Retinal pigment epithelial cell (primary cell): ENCODE measurements around the gene ZBTB12.

Experiments
- DNase-seq: peaks from one replicate; pipeline ENCODE4 v3.0.0-alpha.2; 2010; ENCODE audit warnings: low read depth
- H3K4me3 ChIP-seq: 2 replicates; pipeline ENCODE4 v1.5.1; 2011; ENCODE audit warnings: mild to moderate bottlenecking, low read length, control low read depth, moderate library complexity
- TF ChIP-seq, protein P1 (sequence below): conservative IDR thresholded peaks from 2 replicates; pipeline ENCODE4 v1.5.1; 2011; ENCODE audit warnings: low read depth, low read length, control low read depth, inconsistent platforms

The ZBTB12 gene

DNA sequence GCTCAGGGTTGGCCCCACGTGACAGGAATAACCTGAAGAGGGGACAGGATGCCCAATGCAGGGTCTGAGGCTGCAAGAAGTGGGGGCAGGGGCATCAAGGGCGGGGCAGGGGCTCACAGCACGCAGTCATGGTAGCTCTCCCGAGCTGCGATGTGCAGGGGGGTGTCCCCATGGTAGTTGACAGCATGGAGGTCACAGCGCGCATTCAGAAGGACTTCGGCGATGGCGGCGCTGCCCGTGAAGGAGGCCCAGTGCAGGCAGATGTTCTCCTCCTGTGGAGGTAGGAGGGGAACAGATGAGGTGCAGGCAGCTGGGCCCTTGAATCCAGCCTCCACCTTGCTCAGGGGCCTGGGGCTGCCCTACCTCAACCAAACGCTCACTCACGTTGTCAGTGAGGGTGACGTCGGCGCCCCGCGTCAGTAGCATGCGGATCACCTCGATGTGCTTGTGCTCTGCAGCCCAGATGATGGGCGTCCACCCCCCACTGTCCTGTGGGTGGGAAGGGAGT, 17.3 kb downstream of the ZBTB12 start:
- no peak overlapping the region for H3K4me3 ChIP-seq
- TF ChIP-seq, protein P1, sequence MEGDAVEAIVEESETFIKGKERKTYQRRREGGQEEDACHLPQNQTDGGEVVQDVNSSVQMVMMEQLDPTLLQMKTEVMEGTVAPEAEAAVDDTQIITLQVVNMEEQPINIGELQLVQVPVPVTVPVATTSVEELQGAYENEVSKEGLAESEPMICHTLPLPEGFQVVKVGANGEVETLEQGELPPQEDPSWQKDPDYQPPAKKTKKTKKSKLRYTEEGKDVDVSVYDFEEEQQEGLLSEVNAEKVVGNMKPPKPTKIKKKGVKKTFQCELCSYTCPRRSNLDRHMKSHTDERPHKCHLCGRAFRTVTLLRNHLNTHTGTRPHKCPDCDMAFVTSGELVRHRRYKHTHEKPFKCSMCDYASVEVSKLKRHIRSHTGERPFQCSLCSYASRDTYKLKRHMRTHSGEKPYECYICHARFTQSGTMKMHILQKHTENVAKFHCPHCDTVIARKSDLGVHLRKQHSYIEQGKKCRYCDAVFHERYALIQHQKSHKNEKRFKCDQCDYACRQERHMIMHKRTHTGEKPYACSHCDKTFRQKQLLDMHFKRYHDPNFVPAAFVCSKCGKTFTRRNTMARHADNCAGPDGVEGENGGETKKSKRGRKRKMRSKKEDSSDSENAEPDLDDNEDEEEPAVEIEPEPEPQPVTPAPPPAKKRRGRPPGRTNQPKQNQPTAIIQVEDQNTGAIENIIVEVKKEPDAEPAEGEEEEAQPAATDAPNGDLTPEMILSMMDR, result no peak

DNA sequence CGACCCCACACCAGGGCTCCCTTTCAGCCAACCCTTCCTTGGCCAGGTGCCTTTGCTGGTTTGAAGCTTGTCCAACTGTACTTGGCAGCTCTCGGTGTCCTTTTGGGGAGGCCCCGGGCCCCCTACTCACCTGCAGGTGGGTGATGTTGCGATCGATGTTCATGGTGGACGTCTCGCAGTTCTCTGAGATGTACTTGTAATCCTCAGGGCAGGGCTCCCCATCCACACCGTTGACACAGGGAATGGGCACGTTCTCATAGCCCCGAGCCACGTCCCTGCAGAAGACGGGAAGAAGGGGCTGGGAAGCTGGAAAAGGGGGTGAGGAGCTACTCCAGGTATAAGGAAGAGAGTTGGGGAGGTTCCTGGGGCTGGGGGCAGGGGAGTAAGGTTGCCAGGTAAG, 18.2 kb downstream of the ZBTB12 start:
- TF ChIP-seq, protein P1, result no peak

More for the DNA sequence above, 17.3 kb downstream of the ZBTB12 start:
- no peak for DNase-seq

GRCh38 chr6:31882344-31882743, 19.5 kb downstream of the ZBTB12 start:
- H3K4me3 ChIP-seq, result no peak overlapping the region
- TF ChIP-seq, protein P1, result no peak
- DNase-seq, result no peak

More for the DNA sequence above, 18.2 kb downstream of the ZBTB12 start:
- no peak overlapping the region for H3K4me3 ChIP-seq
- no peak for DNase-seq

- no peak overlapping the region for H3K4me3 ChIP-seq
- TF ChIP-seq, protein P1, result no peak
- DNase-seq, result no peak
Observed at GRCh38 chr6:31881136-31881859, 20.6 kb downstream of the ZBTB12 start.

GRCh38 chr6:31880616-31881015, 21.3 kb downstream of the ZBTB12 start:
- no peak for DNase-seq
- H3K4me3 ChIP-seq, result no peak overlapping the region
- TF ChIP-seq, protein P1, result no peak

GRCh38 chr6:31879901-31880300, 22.0 kb downstream of the ZBTB12 start:
- no peak for DNase-seq
- TF ChIP-seq, protein P1, result no peak
- no peak overlapping the region for H3K4me3 ChIP-seq

DNA sequence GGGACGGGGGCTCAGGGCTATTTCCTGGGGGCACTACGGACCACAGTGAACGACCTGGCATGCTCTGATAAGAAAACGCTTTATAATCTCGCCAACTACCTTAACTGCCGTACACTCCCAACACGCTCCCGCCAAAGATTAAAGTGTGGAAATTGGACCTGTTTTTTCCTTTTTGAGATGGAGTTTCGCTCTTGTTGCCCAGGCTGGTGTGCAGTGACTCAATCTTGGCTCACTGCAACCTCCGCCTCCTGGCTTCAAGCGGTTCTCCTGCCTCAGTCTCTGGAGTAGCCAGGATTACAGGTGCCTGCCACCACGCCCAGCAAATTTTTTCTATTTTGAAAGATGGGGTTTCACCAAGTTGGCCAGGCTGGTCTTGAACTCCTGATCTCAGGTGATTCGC, 22.7 kb downstream of the ZBTB12 start:
- TF ChIP-seq, protein P1, result no peak
- H3K4me3 ChIP-seq, result no peak overlapping the region
- no peak for DNase-seq
